Measurements from ENCODE around the gene CFAP46. TPM values are rescaled to one million over a fixed set of nuclear protein-coding genes. Genes with fewer than 3 reads are reported as not detected.

The CFAP46 gene
- total RNA-seq: 1.7 and 2.4 TPM in 2 replicates

GRCh38 chr10:132942101-132943057 is at the start of gene CFAP46:
TSS of gene CFAP46 (minus strand) at chr10:132942570. CDS start at chr10:132942484, 86 bp downstream.

GRCh38 chr10:132785723-132786475 is 156.5 kb downstream of the CFAP46 start, which contains the start of gene NKX6-2:
TSS of gene NKX6-2 (minus strand) at chr10:132786147. CDS start at chr10:132785948, 199 bp downstream.

Other genes starting within 250 kb of the CFAP46 start
- not detected in 2 replicates for gene NKX6-2, start 156.4 kb downstream of the CFAP46 start, total RNA-seq
- gene ADGRA1, start 145.4 kb upstream of the CFAP46 start, total RNA-seq: not detected in 2 replicates
- not detected in 2 replicates for gene KNDC1, start 217.6 kb upstream of the CFAP46 start, total RNA-seq

All from thoracic aorta endothelial cell (primary cell).